ENCODE data around the gene BASP1.

BASP1 gene

DNA sequence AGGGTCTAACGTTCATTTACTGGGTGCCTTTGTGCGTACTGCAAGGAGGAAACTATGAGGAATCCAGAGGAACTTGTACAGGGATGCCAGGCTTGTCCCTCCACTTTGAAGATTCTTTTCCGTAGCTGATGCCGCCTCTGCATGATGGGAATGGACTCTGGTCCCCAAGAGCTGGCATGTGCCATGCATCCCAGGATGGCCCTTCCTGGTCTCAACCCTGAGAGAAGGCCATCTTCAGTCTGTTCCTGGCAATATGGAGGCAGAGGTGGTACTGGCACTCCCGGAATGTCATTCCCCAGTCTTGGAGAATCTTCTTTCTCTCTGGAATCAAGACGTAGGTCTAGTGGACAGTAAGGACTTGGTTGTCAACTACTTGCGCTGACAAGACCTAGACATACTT lies 61.5 kb downstream of the BASP1 start:
- DNase-seq (ENCODE audit: low read depth in 2 of 2): no peak
- TF ChIP-seq CTCF (IDR thresholded peaks at IDR 0.05; ENCODE audit: low read depth, low read length): no peak
- H3K4me3 ChIP-seq (replicated peaks in 1 of 2; ENCODE audit: low read depth in 2 of 2, low read length in 2 of 2): no peak overlapping the region

- TF ChIP-seq CTCF (IDR thresholded peaks at IDR 0.05; ENCODE audit: low read depth, low read length): no peak
- DNase-seq (ENCODE audit: low read depth in 2 of 2): no peak
- no peak overlapping the region for H3K4me3 ChIP-seq (replicated peaks in 1 of 2; ENCODE audit: low read depth in 2 of 2, low read length in 2 of 2)
Measured at GRCh38 chr5:17279487-17279886, 62.1 kb downstream of the BASP1 start.

DNA sequence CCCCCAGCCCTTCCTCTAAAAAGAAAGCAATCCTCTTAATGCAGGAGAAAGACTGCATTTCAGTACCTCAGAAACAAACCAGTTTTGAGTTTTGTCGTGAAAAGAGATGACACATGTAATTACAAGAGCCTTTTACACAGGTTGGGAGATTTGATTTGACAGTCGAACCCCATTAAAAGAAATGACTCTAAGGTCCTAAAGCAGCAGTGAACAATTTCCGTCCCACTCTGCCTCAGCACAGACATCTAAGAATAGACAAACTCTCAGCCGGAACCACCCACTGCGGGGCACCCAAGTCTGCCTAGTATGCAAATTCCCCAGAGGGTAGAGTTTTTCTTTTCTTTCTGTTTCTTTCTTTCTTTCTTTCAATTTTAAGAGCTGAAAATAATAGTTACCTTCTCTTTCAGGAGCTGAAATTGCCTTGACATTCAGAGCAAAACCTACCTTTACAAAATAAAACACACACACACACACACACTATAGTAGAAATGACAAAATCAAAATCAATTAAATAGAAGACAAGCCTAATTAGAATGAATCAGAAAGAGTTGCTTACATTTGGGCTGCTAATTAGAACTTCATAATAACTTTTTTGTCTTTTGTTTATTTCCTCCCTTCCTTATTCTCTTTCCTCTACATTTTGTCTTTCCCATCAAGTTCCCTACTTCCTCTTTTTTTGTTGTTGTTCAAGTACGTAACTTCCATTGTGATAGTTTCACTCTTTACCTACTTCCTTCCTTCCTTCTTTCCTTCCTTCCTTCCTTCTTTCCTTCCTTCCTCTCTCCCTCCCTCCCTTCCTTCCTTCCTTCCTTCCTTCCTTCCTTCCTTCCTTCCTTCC lies 65.1 kb downstream of the BASP1 start:
- DNase-seq (ENCODE audit: low read depth in 2 of 2): peak in 1 of 2 donors; percentile 36
- TF ChIP-seq CTCF (IDR thresholded peaks at IDR 0.05; ENCODE audit: low read depth, low read length): no peak
- H3K4me3 ChIP-seq (replicated peaks in 1 of 2; ENCODE audit: low read depth in 2 of 2, low read length in 2 of 2): no peak overlapping the region

GRCh38 chr5:17283121-17283415 lies 65.6 kb downstream of the BASP1 start:
- no peak overlapping the region for H3K4me3 ChIP-seq (replicated peaks in 1 of 2; ENCODE audit: low read depth in 2 of 2, low read length in 2 of 2)
- no peak for DNase-seq (ENCODE audit: low read depth in 2 of 2)
- no peak for TF ChIP-seq CTCF (IDR thresholded peaks at IDR 0.05; ENCODE audit: low read depth, low read length)

GRCh38 chr5:17287501-17288155 lies 70.2 kb downstream of the BASP1 start:
- no peak for TF ChIP-seq CTCF (IDR thresholded peaks at IDR 0.05; ENCODE audit: low read depth, low read length)
- H3K4me3 ChIP-seq (replicated peaks in 1 of 2; ENCODE audit: low read depth in 2 of 2, low read length in 2 of 2): no peak overlapping the region
- DNase-seq (ENCODE audit: low read depth in 2 of 2): no peak

- DNase-seq (ENCODE audit: low read depth in 2 of 2): no peak
- H3K4me3 ChIP-seq (replicated peaks in 1 of 2; ENCODE audit: low read depth in 2 of 2, low read length in 2 of 2): no peak overlapping the region
- TF ChIP-seq CTCF (IDR thresholded peaks at IDR 0.05; ENCODE audit: low read depth, low read length): no peak
Measured at GRCh38 chr5:17288570-17288969, 71.1 kb downstream of the BASP1 start.

Data from cardiac fibroblast (primary cell).